Gastroesophageal sphincter (tissue), 4 donors: ENCODE measurements around the gene TMEM134. TPM values are rescaled to one million over a fixed set of nuclear protein-coding genes. Genes with fewer than 3 reads are reported as not detected.

Experiments
- ATAC-seq: fragments of 150-250 bp; one replicate; pipeline ENCODE4 v1.9.1; 2016; ENCODE audit warnings: mild to moderate bottlenecking, moderate library complexity
- H3K27ac ChIP-seq, 4 donors: fragments of 200-600 bp; sonication (generic) in 3 of 4; 1 replicate in 3 of 4; 2 replicates in 1 of 4; pipeline ENCODE4 v1.5.1; 2016 to 2019
- H3K27me3 ChIP-seq: fragments of 200-600 bp; sonication (generic); one replicate; pipeline ENCODE4 v1.5.1; 2019
- H3K36me3 ChIP-seq, 2 donors: fragments of 200-600 bp; sonication (generic); one replicate each; pipeline ENCODE4 v1.5.1; 2019; ENCODE audit warnings: control low read depth in 1 of 2
- H3K4me1 ChIP-seq, 3 donors: fragments of 200-600 bp; sonication (generic); 1 replicate in 2 of 3; 2 replicates in 1 of 3; pipeline ENCODE4 v1.5.1; 2016 to 2019; ENCODE audit warnings: control low read depth in 2 of 3
- H3K4me3 ChIP-seq, 2 donors: fragments of 200-600 bp; sonication (generic); one replicate each; pipeline ENCODE4 v1.5.1; 2019; ENCODE audit warnings: mild to moderate bottlenecking in 1 of 2, moderate library complexity in 1 of 2
- H3K9me3 ChIP-seq, 3 donors: fragments of 200-600 bp; sonication (generic); one replicate each; pipeline ENCODE4 v1.5.1; 2017 to 2019; ENCODE audit warnings: control low read depth in 2 of 3
- EP300 ChIP-seq: sonication (generic); formaldehyde crosslinking; IDR thresholded peaks from one replicate; pipeline ENCODE4 v1.6.1; 2017; ENCODE audit warnings: antibody characterized with exemption, mild to moderate bottlenecking
- POLR2A ChIP-seq, 2 donors: fragments of 450-650 bp; IDR thresholded peaks; one replicate each; pipeline ENCODE4 v1.6.1; 2017; ENCODE audit warnings: antibody characterized with exemption in 2 of 2, mild to moderate bottlenecking in 2 of 2, moderate library complexity in 1 of 2
- POLR2AphosphoS5 ChIP-seq: sonication (generic); formaldehyde crosslinking; IDR thresholded peaks from one replicate; pipeline ENCODE4 v1.6.1; 2017; ENCODE audit warnings: antibody characterized with exemption
- WGBS, 2 donors: methylation state at CpG; one replicate each; pipeline ENCODE4 v1.1.5; 2018; ENCODE audit warnings: low coverage in 1 of 2; 5-methylcytosine and 5-hydroxymethylcytosine counted together
- total RNA-seq, 4 donors: library from RNA; depleted of rRNA; stranded (reverse); fragments of >200 nt; gene quantifications; one replicate each; pipeline ENCODE4 v1.1.0, GENCODE V29; 2016
- TF ChIP-seq, protein P1 (sequence below), 4 experiments: fragments of 200-600 bp in 2 of 4; fragments of 450-650 bp in 2 of 4; sonication (generic) in 1 of 4; IDR thresholded peaks; one replicate each; pipeline ENCODE4 v1.5.1; 2017 to 2019; ENCODE audit warnings: antibody characterized with exemption in 4 of 4, mild to moderate bottlenecking in 2 of 4, moderate library complexity in 2 of 4

TMEM134 gene
- total RNA-seq, 4 donors from 2014 or later = 22.2 to 35.2 (median 32.5) TPM

DNA sequence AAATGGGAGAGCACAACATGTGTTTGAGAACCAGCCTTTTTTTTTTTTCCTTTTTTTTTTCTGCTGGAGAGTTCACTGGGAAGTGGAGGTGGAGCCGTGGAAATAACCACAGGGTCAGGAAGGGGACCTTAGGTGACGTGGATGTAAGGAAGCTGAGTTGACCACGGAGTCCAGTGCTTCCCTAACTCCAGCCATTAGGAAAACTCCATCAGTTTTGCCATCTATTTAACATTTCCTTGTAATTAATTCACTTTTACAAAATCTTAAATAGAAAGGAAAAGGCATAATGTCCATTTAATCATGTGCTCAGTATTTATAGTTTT, 40.9 kb upstream of the TMEM134 start:
- H3K27ac ChIP-seq = no peak overlapping the region
- no peak for ATAC-seq
- peaks cover 0 to 36% (median 29%) of the 10 kb centered on the region in 3 donors for H3K4me1 ChIP-seq
- H3K9me3 ChIP-seq = no peaks in the 10 kb centered on the region
- H3K4me3 ChIP-seq = no peak overlapping the region
- H3K36me3 ChIP-seq = no peaks in the 10 kb centered on the region
- 40 to 51% methylated on average over 3 of the region's 3 CpGs for WGBS, 2 donors
- TF ChIP-seq POLR2A (IDR thresholded peaks at IDR 0.05) = no peak
- TF ChIP-seq POLR2AphosphoS5 = no peak
- TF ChIP-seq, protein P1, sequence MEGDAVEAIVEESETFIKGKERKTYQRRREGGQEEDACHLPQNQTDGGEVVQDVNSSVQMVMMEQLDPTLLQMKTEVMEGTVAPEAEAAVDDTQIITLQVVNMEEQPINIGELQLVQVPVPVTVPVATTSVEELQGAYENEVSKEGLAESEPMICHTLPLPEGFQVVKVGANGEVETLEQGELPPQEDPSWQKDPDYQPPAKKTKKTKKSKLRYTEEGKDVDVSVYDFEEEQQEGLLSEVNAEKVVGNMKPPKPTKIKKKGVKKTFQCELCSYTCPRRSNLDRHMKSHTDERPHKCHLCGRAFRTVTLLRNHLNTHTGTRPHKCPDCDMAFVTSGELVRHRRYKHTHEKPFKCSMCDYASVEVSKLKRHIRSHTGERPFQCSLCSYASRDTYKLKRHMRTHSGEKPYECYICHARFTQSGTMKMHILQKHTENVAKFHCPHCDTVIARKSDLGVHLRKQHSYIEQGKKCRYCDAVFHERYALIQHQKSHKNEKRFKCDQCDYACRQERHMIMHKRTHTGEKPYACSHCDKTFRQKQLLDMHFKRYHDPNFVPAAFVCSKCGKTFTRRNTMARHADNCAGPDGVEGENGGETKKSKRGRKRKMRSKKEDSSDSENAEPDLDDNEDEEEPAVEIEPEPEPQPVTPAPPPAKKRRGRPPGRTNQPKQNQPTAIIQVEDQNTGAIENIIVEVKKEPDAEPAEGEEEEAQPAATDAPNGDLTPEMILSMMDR (IDR thresholded peaks at IDR 0.05) = no peak
- no peak for TF ChIP-seq EP300
- H3K27me3 ChIP-seq = peaks cover 38% of the 10 kb centered on the region

DNA sequence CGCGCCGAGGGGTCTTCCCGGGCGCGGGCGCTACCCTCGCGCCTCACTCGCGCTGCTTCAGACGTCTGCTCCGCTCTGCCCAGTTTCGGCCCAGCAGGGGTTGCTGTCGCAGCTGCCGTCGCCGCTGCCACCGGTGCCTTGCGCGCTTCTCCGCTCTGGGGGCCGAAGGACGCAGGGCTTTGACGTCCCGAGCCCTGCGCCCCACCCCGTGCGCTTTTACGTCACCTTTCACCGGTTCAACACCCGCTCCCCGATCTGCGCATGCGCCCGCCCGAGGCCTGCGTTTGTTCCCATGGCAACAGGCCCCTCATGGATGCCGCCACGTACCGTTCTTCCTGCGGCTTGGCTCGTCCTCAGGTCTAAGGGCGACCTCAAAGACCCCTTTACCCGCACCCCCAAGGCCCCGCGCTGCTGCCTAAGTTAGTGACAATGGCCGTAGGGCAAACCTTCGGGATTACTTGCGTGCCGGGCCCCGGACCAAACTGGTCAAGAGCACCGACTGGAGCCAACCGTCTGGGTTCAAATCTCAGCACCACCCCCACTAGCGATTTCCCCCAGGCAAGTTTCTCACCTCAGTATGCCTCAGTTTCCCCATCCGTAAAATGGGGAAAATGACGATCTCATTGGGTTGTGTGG, 39.6 kb upstream of the TMEM134 start:
- Histone ChIP-seq H3K36me3 (no peaks in the 10 kb centered on the region), H3K27ac (peak overlapping the region; percentile 85 to 100 (median 96)), H3K4me3 (peak overlapping the region; percentile 50 to 81), H3K4me1 (peaks cover 0 to 50% (median 33%) of the 10 kb centered on the region in 3 donors), H3K9me3 (no peaks in the 10 kb centered on the region), H3K27me3 (peaks cover 37% of the 10 kb centered on the region)
- TF ChIP-seq EP300 (no peak), POLR2AphosphoS5 (peak; percentile 79), POLR2A (IDR thresholded peaks at IDR 0.05) (peak; percentile 58 to 72)
- TF ChIP-seq, protein P1 (IDR thresholded peaks at IDR 0.05) = no peak
- ATAC-seq = peak; percentile 71
- WGBS, 2 donors = 0 to 5% methylated on average over 2 to 10 of the region's 57 CpGs

DNA sequence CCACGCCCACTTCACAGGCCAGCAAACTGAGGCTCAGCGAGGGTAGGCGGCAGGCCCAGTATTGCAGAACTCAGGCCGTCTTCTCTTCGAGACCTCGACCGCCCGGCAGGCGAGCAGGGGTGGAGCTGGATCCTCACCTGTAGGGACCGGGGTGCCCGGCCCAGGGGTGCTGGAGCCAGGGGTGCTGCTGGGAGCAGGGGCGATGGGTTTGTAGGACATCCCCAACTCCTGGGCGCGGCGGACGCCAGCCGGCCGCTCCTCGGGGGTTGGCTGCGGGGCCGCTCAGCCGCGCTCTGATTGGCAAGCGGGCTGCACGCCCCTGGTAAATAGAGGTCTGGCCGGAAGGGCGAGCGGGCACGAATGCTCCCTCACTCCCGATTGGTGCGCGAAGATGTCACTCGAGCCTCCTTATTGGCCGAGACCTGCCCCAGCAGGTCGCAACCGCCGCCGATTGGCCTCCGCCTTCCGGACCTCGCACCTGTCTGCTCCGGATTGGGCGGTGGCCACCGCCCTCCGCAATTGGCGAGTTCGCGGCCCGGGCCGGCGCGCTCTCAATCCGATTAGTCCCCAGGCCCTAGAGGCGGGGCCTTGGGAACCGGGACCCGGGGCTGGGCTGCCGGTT, 38.9 kb upstream of the TMEM134 start, which contains the start of gene CDK2AP2:
Gene CDK2AP2 (minus strand): TSS at position 299 of the 622 bp plus-strand sequence. CDS start 80 bp downstream, at position 219.
- H3K4me1 ChIP-seq = peaks cover 0 to 56% (median 34%) of the 10 kb centered on the region in 3 donors
- WGBS, 2 donors = no CpG with 5 or more reads among the region's 57 CpGs
- H3K9me3 ChIP-seq = no peaks in the 10 kb centered on the region
- H3K27ac ChIP-seq = peak within 1 kb of the TSS; percentile 85 to 100 (median 96)
- ATAC-seq = peak; percentile 91
- H3K36me3 ChIP-seq = no peaks in the 10 kb centered on the region
- H3K27me3 ChIP-seq = peaks cover 37% of the 10 kb centered on the region
- peak within 1 kb of the TSS; percentile 50 to 81 for H3K4me3 ChIP-seq
- TF ChIP-seq EP300 = no peak
- peak; percentile 81 for TF ChIP-seq POLR2A (IDR thresholded peaks at IDR 0.05)
- peak; percentile 85 for TF ChIP-seq POLR2AphosphoS5
- TF ChIP-seq, protein P1 (IDR thresholded peaks at IDR 0.05) = peak in 2 of 4 experiments; percentile 6 to 14

DNA sequence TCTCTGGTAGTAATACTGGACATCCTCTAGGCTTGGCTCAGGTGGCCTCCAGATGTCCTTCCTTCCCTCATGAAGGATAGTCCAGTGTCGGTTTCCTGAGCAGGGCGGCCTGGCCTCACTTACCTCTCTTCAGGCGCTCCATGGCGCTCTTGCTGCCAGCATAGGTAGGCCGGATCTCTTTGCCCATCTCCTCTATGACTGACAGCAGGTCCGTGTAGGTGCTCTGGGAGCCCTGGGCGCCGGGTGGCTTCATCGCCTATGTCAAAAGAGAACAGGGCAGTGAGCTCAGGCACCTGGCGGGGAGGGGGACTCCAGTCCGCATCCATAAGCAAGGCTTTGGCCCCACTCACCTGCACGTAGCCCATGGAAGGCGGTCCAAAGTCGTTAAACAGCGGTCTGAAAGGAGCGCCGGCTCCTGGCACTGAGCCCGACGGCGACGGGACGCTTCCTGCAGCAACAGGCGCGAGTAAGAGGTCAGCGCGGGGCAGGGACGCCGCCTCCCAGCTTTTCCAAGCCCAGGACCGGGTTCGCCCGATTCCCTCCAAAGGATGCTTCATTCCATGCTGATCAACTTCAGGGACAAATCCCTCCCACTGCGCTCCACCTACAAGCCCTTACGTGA, 38.3 kb upstream of the TMEM134 start:
- Histone ChIP-seq H3K9me3 (no peaks in the 10 kb centered on the region), H3K36me3 (peaks cover 0 to 3% of the 10 kb centered on the region in 2 donors), H3K4me1 (peaks cover 0 to 58% (median 34%) of the 10 kb centered on the region in 3 donors), H3K27ac (peak overlapping the region; percentile 67 to 100 (median 96)), H3K4me3 (peak overlapping the region; percentile 50 to 81), H3K27me3 (peaks cover 37% of the 10 kb centered on the region)
- no peak for ATAC-seq
- TF ChIP-seq, protein P1 (IDR thresholded peaks at IDR 0.05) = no peak
- TF ChIP-seq POLR2A (IDR thresholded peaks at IDR 0.05) (no peak), POLR2AphosphoS5 (no peak), EP300 (no peak)
- 40 to 80% methylated on average over 2 to 3 of the region's 33 CpGs for WGBS, 2 donors
